B cell (primary cell): ENCODE results near the gene MAP3K7. TPM values are rescaled to one million over a fixed set of nuclear protein-coding genes. Genes with fewer than 3 reads are reported as not detected.

Source experiments
- ATAC-seq: fragments of 200-7000 bp; cut with Tn5 transposase; one replicate; pipeline ENCODE4 v1.10.0; 2021; ENCODE audit warnings: low read depth, mild to moderate bottlenecking, moderate number of reproducible peaks, moderate library complexity
- CTCF ChIA-PET: fragments of 350-600 bp; sonication (Branson Sonifier 250); formaldehyde crosslinking; loops from one replicate; lab custom pipeline; 2021; ENCODE audit warnings: antibody characterized with exemption, inconsistent platforms; lab: Charles Lee
- POLR2A ChIA-PET: fragments of 350-600 bp; sonication (Branson Sonifier 250); formaldehyde crosslinking; loops from one replicate; lab custom pipeline; 2021; ENCODE audit warnings: antibody characterized with exemption; lab: Charles Lee
- DNase-seq: peaks from one replicate; pipeline ENCODE4 v3.0.0; 2013
- H2AFZ ChIP-seq: 2 replicates; pipeline ENCODE4 v1.6.1; 2012; ENCODE audit warnings: mild to moderate bottlenecking, low read depth, low read length; ENCODE audit not compliant: insufficient read depth, poor library complexity, severe bottlenecking
- H3K27ac ChIP-seq, 2 donors: 1 replicate in 1 of 2; 2 replicates in 1 of 2; pipeline ENCODE4 v1.5.1; 2012 to 2013; ENCODE audit warnings: low read length in 2 of 2, mild to moderate bottlenecking in 2 of 2, moderate library complexity in 1 of 2
- H3K27me3 ChIP-seq, 4 experiments: fragments of 200-600 bp in 1 of 4; sonication (generic) in 1 of 4; replicated peaks in 1 of 4; 1 replicate in 2 of 4; 2 replicates in 2 of 4; pipeline versions ENCODE4 v1.6.1 to v1.7.0; 2013 to 2016; ENCODE audit warnings: low read length in 3 of 4, mild to moderate bottlenecking in 2 of 4, mixed read lengths in 1 of 4, moderate library complexity in 1 of 4; ENCODE audit not compliant: insufficient read depth in 4 of 4, control insufficient read depth in 3 of 4; ENCODE audit errors: control extremely low read depth in 1 of 4
- H3K36me3 ChIP-seq, 2 experiments: replicated peaks in 1 of 2; 1 replicate in 1 of 2; 2 replicates in 1 of 2; pipeline versions ENCODE4 v1.6.1 to v1.7.1; 2013; ENCODE audit warnings: low read length in 1 of 2; ENCODE audit not compliant: insufficient read depth in 2 of 2, control insufficient read depth in 1 of 2; ENCODE audit errors: control extremely low read depth in 1 of 2, extremely low read depth in 1 of 2
- H3K4me1 ChIP-seq, 2 donors: fragments of 200-600 bp in 1 of 2; sonication (generic) in 1 of 2; 1 replicate in 1 of 2; 2 replicates in 1 of 2; pipeline versions ENCODE4 v1.5.1 to v1.6.1; 2013 to 2017; ENCODE audit warnings: low read length in 2 of 2; ENCODE audit not compliant: control insufficient read depth in 2 of 2, insufficient read depth in 2 of 2
- H3K4me2 ChIP-seq: replicated peaks from 2 replicates; pipeline ENCODE3; 2012; ENCODE audit warnings: mild to moderate bottlenecking, low read depth, low read length; ENCODE audit not compliant: poor library complexity, severe bottlenecking
- H3K4me3 ChIP-seq, 5 experiments: fragments of 200-600 bp in 1 of 5; sonication (generic) in 1 of 5; 1 replicate in 3 of 5; 2 replicates in 2 of 5; pipeline versions ENCODE4 v1.5.1 to v1.7.0; 2011 to 2016; ENCODE audit warnings: low read length in 4 of 5, mild to moderate bottlenecking in 4 of 5, low read depth in 2 of 5, control low read depth in 1 of 5, moderate library complexity in 1 of 5; ENCODE audit not compliant: insufficient read depth in 1 of 5; ENCODE audit errors: control extremely low read depth in 1 of 5, extremely low read depth in 1 of 5
- H3K79me2 ChIP-seq: fragments of 200-600 bp; sonication (generic); one replicate; pipeline ENCODE4 v1.6.0; 2016; ENCODE audit warnings: low read length; ENCODE audit not compliant: control insufficient read depth, insufficient read depth
- H3K9ac ChIP-seq: fragments of 200-600 bp; sonication (generic); 2 replicates; pipeline ENCODE4 v1.6.1; 2017; ENCODE audit warnings: mild to moderate bottlenecking, low read length, moderate library complexity
- H3K9me3 ChIP-seq, 3 donors: one replicate each; pipeline versions ENCODE4 v1.6.1 to v1.7.1; 2013; ENCODE audit warnings: low read length in 2 of 3; ENCODE audit not compliant: control insufficient read depth in 2 of 3, insufficient read depth in 1 of 3; ENCODE audit errors: control extremely low read depth in 1 of 3
- H4K20me1 ChIP-seq: 2 replicates; pipeline ENCODE4 v1.6.0; 2012; ENCODE audit warnings: mild to moderate bottlenecking, low read length; ENCODE audit not compliant: insufficient read depth, control insufficient read depth, poor library complexity, severe bottlenecking
- H3K27ac Mint-ChIP-seq: one replicate; pipeline ENCODE4 v1.8.0; 2021; ENCODE audit warnings: mixed read lengths
- H3K27me3 Mint-ChIP-seq: one replicate; pipeline ENCODE4 v1.8.0; 2021; ENCODE audit warnings: mixed read lengths
- H3K4me1 Mint-ChIP-seq: one replicate; pipeline ENCODE4 v1.8.0; 2021; ENCODE audit warnings: mixed read lengths
- H3K4me3 Mint-ChIP-seq: one replicate; pipeline ENCODE4 v1.8.0; 2021; ENCODE audit warnings: mixed read lengths
- H3K9me3 Mint-ChIP-seq: one replicate; pipeline ENCODE4 v1.8.0; 2022; ENCODE audit warnings: mixed read lengths; ENCODE audit not compliant: insufficient read depth
- EZH2 ChIP-seq: IDR thresholded peaks from 2 replicates; pipeline ENCODE4 v1.6.1; 2012; ENCODE audit warnings: borderline replicate concordance, low read depth, mild to moderate bottlenecking, moderate library complexity, low read length; ENCODE audit not compliant: insufficient read depth, poor library complexity, severe bottlenecking
- WGBS: methylation state at CpG from one replicate; pipeline ENCODE4 v1.1.5; 2013; ENCODE audit warnings: missing lambda C conversion rate; ENCODE audit not compliant: insufficient coverage; 5-methylcytosine and 5-hydroxymethylcytosine counted together
- intact Hi-C: fragments of 100-400 bp; cut with micrococcal nuclease; formaldehyde crosslinking; loops from one replicate; pipeline ENCODE4 v1.10.0; 2022
- polyA plus RNA-seq: library from polyadenylated mRNA; depleted of rRNA; stranded (reverse); fragments of >200 nt; gene quantifications from 2 replicates; pipeline ENCODE4 v1.2.3, GENCODE V29; 2012
- total RNA-seq, 2 donors: library from RNA; stranded (reverse); fragments of 120-200 nt in 1 of 2; gene quantifications; 1 replicate in 1 of 2; 2 replicates in 1 of 2; pipeline versions ENCODE4 v1.2.3 to v1.2.4, GENCODE V29; 2013 to 2022
- TF ChIP-seq, protein P1 (sequence below): fragments of 200-600 bp; IDR thresholded peaks from one replicate; pipeline ENCODE4 v1.8.0; 2022; ENCODE audit warnings: antibody characterized with exemption, mild to moderate bottlenecking

The MAP3K7 gene
- total and polyA plus RNA-seq, 2 donors (not counting 1 experiment from before 2014, with no cell fraction given) = 15.0 to 32.8 TPM

- ChIA-PET POLR2A (interaction anchor here (0.6 kb wide), 1 partner anchor 722 kb away, joined by 3 read pairs; no protein-coding TSS in a partner anchor), CTCF (interaction anchor here (0.9 kb wide), 1 partner anchor 8 kb away, joined by 3 read pairs; no protein-coding TSS in a partner anchor)
- H4K20me1 ChIP-seq = no peaks in the 10 kb centered on the region
- intact Hi-C loops = loop anchor here (5.0 kb wide), 1 partner anchor 44 kb away; no protein-coding TSS in a partner anchor
- peak overlapping the region; percentile 48 to 70 for H3K27ac ChIP-seq
- H3K4me2 ChIP-seq = peak overlapping the region; percentile 43
- Mint-ChIP-seq H3K4me3 (no peak overlapping the region), H3K27ac (no peak overlapping the region), H3K9me3 (no peaks in the 10 kb centered on the region), H3K4me1 (peaks cover 25% of the 10 kb centered on the region), H3K27me3 (no peaks in the 10 kb centered on the region)
- no peaks in the 10 kb centered on the region for H3K79me2 ChIP-seq
- H3K4me3 ChIP-seq = no peak overlapping the region
- H3K36me3 ChIP-seq = peaks cover 3 to 12% of the 10 kb centered on the region in 2 experiments
- no peak for TF ChIP-seq EZH2
- TF ChIP-seq, protein P1, sequence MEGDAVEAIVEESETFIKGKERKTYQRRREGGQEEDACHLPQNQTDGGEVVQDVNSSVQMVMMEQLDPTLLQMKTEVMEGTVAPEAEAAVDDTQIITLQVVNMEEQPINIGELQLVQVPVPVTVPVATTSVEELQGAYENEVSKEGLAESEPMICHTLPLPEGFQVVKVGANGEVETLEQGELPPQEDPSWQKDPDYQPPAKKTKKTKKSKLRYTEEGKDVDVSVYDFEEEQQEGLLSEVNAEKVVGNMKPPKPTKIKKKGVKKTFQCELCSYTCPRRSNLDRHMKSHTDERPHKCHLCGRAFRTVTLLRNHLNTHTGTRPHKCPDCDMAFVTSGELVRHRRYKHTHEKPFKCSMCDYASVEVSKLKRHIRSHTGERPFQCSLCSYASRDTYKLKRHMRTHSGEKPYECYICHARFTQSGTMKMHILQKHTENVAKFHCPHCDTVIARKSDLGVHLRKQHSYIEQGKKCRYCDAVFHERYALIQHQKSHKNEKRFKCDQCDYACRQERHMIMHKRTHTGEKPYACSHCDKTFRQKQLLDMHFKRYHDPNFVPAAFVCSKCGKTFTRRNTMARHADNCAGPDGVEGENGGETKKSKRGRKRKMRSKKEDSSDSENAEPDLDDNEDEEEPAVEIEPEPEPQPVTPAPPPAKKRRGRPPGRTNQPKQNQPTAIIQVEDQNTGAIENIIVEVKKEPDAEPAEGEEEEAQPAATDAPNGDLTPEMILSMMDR = no peak
- WGBS = 63% methylated on average over 3 of the region's 4 CpGs
- DNase-seq (no peak), ATAC-seq (no peak)
- H3K9ac ChIP-seq = no peak overlapping the region
- H3K4me1 ChIP-seq = peaks cover 11 to 19% of the 10 kb centered on the region in 2 donors
- H3K27me3 ChIP-seq = no peaks in the 10 kb centered on the region
- H2AFZ ChIP-seq = no peak overlapping the region
- H3K9me3 ChIP-seq = no peaks in the 10 kb centered on the region
These were observed 48.4 kb downstream of the MAP3K7 start for GRCh38 chr6:90538278-90539046.
